SIG-M5 treated with dmso at 0.1 percent for 504 hours (cell line): ENCODE results near the gene GOLGA8M.
"Not testable (repeated sequence)": the region's sequence is repeated elsewhere in the genome, so short reads cannot be mapped to it uniquely, and the experiment has no call there.

Experiments used
- DNase-seq: peaks from one replicate; lab custom pipeline; 2025; ENCODE audit not compliant: unreplicated experiment; lab: John Stamatoyannopoulos, UW

Gene GOLGA8M, protein sequence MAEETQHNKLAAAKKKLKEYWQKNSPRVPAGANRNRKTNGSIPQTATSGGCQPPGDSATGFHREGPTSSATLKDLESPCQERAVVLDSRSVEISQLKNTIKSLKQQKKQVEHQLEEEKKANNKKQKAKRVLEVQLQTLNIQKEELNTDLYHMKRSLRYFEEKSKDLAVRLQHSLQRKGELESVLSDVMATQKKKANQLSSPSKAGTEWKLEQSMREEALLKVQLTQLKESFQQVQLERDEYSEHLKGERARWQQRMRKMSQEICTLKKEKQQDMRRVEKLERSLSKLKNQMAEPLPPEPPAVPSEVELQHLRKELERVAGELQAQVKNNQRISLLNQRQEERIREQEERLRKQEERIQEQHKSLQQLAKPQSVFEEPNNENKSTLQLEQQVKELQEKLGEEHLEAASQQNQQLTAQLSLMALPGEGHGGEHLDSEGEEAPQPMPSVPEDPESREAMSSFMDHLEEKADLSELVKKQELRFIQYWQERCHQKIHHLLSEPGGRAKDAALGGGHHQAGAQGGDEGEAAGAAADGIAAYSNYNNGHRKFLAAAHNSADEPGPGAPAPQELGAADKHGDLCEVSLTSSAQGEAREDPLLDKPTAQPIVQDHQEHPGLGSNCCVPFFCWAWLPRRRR

DNA sequence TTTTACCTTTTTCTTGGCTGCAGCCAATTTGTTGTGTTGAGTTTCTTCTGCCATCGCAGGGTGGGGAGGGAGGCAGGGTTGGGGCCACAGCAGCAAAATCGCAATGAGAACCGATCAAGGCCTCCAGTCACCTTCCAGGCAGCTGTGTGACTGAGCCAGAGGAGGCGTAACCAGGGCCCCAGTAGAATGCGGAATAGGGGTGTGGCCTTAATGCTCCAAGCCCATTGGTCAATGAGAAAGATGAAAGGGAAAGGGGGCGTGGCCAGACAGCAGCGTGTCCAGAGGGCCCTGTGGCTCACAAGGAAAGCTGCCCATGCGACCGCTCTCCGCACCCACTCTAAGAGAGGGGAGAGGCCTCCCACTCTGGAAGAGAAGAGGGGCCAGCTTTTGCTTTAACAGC is at the start of gene GOLGA8M:
TSS of gene GOLGA8M (minus strand) at position 152 of the 400 bp plus-strand sequence. CDS start at position 54, 98 bp downstream.
- DNase-seq, result not testable (repeated sequence)

DNA sequence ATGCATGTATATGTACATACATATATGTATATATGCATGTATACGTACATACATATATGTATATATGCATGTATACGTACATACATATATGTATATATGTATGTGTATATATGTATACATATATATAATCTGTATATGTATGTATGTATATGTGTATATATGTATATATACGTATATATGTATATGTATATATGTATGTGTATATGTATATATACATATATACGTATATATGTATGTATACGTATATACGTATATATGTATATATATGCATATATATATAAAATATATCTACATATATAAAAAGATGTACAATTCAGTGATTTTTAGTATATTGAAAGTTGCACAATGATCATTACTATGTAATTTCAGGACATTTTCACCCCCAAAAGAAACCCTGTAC is 30.7 kb upstream of the GOLGA8M start:
- DNase-seq, result not testable (repeated sequence)

DNA sequence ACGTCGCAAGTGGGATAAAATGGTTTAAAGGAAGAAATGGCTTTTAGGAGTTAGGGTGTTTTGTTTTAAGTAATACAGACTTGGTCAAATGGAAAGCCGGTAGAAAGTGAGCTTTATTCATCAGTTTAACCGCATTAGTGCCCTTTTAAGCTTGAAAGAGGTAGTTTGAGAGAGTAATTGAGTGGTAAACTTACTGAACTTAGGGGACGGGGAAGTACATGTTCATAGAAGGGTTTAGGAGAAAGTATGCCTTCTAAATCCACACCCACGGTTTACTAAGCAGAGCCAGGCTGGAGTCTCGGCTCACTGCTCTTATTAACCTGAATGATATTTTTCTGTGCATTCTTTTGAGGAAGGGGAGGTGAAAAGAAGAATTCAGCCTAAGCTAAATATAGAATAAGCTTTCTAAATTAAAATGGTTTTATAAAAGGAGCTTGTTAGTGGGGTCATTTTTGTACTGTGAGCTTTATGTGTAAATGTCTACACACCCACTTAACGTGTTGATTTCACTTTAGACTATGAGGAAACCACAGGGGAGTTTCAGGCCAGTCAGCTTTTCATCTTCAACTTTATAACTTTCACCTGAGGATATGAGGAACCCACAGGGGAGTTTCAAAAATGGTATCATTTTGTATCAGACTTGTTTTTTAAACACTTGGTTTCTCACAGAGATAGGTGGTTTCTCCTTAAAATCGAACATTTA is 26.5 kb upstream of the GOLGA8M start:
- DNase-seq, result not testable (repeated sequence)

DNA sequence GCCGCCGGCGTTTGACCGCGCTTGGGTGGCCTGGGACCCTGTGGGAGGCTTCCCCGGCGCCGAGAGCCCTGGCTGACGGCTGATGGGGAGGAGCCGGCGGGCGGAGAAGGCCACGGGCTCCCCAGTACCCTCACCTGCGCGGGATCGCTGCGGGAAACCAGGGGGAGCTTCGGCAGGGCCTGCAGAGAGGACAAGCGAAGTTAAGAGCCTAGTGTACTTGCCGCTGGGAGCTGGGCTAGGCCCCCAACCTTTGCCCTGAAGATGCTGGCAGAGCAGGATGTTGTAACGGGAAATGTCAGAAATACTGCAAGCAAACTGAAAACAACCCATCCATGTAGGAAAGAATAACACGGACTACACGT is 26.0 kb upstream of the GOLGA8M start:
- not testable (repeated sequence) for DNase-seq

DNA sequence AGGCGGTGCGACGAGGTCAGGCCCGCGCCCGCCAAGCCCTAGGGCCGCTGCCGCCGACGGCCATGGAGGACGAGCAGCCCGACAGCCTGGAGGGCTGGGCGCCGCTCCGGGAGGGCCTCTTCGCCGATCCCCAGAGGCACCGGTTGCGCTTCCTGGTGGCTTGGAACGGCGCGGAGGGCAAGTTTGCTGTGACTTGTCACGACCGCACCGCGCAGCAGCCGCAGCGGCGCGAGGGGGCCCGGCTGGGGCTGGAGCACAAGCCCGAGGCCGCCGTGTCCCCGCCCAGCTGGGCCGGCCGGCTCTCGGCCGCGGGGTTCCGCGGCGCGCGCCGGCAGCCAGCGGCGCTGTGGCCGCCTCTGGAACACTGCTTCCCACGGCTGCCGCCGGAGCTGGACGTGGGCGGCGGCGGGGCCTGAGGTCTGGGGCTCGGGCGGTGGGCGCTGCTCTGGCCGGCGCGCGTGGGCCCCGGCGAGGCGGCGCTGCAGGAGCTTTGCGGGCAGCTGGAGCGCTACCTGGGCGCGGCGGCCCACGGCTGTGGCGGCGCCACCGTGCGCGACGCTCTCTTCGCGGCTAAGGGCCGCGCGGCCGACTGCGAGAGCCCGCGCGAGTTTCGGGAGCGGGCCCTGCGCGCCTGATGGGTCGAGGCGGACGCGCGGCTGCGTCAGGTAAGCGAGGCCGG is 25.4 kb upstream of the GOLGA8M start:
- DNase-seq, result not testable (repeated sequence)

DNA sequence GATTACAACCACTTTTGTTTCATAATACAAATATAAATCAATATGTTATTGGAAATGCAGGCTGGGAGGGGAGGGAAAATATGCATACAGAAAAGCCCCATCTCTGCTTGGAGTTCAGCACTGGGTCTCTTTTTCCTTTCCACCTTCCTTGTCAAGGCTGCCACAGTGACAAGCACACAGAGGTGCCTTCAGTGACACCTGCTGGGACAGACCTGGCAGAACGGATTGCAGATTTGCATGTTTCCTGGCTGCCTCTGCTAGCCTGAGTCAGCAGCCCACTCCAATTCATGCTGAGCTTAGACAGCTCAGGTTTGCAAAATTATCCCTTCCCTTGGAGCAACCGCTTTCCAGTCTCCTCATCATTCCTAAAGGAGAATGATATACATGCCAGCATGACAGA is 15.8 kb upstream of the GOLGA8M start:
- DNase-seq, result not testable (repeated sequence)

DNA sequence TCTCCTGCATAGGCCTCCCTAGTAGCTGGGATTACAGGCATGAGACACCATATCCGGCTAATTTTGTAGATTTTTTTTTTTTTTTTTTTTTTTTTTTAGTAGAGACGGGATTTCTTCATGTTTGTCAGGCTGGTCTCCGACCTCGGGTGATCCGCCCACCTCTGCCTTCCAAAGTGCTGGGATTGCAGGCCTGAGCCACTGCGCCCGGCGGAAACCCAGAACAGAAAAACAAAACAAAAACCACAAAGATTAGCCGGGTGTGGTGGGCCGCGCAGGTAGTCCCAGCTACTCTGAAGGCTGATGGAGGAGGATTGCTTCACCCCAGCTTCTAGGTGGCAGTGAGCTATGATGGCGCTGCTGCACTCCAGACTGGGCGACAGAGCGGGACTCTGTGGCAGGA is 14.8 kb upstream of the GOLGA8M start:
- not testable (repeated sequence) for DNase-seq

DNA sequence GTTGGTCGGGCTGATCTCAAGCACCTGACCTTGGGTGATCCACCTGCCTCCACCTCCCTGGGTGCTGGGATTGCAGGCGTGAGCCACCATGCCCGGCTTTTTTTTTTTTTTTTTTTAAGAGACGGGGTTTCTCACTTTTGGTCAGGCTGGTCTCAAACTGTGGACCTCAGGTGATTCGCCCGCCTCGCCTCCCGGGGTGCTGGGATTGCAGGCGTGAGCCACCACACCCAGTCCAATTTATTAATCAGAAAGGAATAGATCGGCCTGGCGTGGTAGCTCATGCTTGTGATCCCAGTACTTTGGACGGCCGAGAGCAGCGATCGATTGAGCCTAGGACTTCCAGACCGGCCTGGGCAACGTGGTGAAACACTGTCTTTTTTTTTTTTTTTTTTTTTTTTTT is 13.9 kb upstream of the GOLGA8M start:
- DNase-seq, result no peak

DNA sequence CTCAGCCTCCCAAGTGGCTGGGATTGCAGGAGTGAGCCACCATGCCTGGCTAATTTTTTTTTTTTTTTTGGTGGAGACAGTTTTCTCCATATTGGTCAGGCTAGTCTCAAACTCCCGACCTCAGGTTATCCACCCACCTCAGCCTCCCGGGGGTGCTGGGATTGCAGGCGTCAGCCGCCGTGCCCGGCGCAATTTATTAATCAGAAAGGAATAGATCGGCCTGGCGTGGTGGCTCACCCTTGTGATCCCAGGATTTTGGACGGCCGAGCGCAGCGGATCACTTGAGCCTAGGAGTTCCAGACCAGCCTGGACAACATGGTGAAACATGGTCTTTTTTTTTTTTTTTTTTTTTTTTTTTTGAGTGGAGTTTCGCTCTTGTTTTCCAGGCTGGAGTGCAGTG is 13.3 kb upstream of the GOLGA8M start:
- no peak for DNase-seq

DNA sequence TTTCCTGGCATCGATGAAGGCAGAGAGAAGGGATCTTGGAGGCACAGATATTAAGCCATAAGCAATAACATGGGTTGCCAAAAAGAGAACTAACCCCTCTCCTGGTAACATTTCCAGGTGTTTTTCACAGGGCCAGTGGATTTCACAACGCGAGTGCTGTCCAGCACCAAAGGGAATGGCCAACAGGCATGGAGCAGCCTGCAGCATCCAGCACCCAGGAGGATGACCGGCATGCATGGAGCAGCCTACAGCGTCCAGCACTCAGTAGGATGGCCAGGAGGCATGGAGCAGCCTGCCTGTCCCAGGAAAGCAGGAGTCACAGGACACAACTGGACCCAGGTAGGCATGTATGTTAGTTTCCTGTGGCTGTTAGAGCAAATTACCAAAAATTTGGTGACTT is 11.8 kb upstream of the GOLGA8M start:
- DNase-seq, result not testable (repeated sequence)

DNA sequence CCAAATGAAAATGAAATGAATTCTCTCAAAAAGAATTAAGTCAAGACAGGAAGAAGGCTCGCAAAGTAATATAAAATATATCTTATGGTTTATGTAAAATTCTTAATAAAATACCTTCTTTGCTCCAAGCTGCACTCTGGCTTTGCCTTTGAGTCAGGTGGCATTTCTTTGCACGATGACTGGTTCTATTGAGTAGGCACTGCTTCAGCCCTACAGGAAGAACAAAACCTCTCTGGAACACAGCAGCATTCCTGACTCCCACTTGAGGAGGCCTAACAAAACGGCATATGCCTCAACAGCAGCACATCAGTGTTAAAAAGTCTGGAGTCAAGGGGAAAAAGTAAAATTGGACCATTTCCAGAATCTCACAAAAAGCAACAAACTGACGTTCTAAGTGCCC is 7.4 kb upstream of the GOLGA8M start:
- not testable (repeated sequence) for DNase-seq

DNA sequence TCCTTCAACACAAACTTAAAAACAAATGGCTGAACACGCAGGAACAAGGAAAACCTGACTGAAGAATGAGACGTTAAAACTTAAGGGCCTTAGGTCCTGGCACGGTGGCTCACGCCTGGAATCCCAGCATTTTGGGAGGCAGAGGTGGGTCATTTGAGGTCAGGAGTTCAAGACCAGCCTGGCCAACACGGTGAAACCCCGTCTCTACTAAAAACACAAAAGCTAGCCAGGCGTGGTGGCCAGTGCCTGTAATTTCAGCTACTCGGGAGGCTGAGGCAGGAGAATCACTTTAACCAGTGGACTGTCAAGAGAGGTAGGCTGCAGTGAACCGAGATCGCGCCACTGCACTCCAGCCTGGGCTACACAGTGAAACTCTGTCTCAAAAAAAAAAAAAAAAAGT is 6.4 kb upstream of the GOLGA8M start:
- not testable (repeated sequence) for DNase-seq

DNA sequence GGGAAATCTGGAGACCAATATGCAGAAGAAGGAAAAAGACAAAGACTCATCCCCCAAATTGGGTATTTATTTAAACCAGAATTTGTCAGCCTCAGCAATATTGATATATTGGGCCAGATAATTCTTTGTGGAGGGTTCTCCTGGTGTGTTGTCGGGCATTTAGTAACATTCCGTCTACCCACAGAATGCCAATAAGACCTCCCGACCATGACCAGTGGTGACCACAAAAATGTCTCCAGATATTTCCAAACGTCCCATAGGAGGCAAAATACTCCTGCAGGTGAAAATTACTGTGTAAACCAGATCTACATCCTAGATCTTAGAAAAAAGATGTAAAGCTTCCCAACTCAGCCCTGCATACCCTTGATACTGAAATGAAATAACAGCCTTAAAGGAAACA is 2.0 kb upstream of the GOLGA8M start:
- not testable (repeated sequence) for DNase-seq

DNA sequence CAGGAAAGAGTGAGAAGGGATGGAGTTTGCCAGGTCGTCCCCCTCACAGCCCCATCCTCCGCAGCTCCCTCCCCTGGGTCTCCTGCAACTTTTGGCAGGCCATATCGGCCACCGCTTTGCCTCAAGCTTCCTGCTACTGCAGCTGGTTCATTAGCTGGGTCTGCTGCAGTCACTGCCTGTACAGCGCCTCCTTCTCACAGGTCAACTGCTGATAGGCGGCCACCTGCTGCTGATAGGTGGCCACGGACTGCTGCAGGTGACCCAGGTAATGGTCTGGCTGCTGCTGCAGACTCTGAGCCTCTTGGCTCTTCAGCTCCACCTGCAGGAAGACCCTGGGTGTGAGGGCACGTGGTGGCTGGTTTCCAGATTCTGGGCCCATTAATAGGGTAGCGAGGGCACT is 8.3 kb downstream of the GOLGA8M start:
- not testable (repeated sequence) for DNase-seq

DNA sequence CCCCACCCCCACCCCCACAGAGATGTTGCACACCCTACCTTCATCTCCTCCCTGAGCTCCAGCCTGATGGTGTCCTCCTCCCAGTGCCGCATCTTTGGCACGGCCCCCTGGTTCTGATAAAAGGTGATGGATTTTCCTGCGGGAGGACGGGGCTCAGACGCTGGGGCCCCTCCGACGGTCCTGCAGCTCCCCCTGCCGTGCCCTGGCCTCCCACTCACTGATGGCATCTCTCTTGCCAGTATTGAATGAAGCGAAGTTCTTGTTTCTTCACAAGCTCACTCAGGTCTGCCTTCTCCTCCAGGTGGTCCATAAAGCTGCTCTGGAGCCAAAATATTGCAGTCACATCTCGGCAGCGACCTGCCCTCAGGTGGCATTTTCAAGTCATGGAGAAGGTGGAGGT is 9.8 kb downstream of the GOLGA8M start:
- DNase-seq, result not testable (repeated sequence)

DNA sequence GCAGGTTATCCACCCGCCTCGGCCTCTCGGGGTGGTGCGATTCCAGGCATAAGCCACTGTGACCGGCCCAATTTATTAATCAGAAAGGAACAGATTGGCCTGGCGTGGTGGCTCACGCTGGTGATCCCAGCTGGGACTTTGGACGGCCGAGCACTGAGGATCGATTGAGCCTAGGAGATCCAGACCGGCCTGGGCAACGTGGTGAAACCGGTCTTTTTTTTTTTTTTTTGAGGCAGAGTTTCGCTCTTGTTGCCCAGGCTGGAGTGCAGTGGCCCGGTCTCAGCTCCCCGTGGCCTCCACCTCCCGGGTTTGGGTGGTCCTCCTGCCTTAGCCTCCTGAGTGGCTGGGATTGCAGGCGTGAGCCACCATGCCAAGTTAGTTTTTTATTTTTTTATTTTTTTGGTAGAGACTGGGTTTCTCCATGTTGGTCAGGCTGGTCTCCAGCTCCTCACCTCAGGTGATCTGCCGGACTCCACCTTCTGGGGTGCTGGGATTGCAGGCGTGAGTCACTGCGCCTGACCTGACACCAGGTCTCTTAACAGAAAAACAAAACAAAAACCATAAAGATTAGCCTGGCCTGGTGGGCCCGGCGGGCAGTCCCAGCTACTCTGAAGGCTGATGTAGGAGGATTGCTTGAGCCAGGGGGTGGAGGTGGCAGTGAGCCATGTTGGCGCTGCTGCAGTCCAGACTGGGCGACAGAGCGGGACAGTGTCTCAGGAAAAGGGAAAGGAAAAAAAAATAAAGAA is 18.0 kb downstream of the GOLGA8M start:
- not testable (repeated sequence) for DNase-seq

DNA sequence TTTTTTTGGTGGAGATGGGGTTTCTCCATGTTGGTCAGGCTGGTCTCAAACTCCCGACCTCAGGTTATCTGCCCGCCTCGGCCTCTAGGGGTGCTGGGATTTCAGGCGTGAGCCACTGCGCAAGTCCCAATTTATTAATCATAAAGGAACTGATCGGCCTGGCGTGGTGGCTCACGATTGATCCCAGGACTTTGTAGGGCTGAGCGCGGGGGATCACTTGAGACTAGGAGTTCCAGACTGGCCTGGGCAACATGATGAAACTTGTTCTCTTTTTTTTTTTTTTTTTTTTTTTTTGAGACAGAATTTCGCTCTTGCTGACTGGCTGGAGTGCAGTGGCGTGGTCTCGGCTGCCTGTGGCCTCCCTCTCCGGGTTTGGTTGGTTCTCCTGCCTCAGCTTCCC is 19.2 kb downstream of the GOLGA8M start:
- not testable (repeated sequence) for DNase-seq

DNA sequence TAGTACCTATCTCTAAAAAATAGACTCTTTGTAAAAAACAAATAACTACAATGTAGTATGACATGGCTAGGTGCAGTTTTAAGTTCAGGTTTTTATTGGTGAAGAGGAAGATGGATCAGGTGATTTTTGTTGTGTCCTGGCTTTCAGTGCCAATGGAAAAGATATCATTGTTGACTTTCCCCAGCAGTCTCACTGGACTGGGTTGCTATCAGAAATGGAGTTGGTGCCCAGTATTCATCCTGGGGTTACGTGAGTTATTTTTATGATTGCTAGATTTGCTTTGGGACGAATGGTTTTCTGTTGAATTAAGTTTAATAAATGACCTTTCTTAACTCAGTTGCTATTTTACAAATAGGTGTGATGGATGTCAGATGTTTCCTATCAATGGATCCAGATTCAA is 38.7 kb downstream of the GOLGA8M start:
- DNase-seq, result not testable (repeated sequence)

DNA sequence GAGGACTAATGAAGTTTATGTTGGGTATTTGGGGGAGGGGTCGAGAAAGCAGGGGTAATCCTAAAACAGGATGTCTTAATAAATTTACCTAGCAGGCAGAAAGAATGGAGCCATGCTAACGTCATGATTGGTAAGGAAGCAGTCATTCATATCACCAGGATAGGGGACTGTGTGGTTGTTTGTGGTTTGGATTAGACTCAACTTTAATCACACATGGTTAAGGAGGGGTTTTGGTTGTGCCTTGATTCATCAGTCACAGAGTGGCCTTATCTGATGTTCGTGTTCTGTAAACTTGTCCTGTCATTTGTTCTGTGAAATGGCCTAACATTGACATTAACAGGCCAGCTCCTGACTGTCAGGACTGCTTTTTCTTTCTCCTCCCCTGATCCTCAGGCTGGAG is 40.1 kb downstream of the GOLGA8M start:
- not testable (repeated sequence) for DNase-seq

DNA sequence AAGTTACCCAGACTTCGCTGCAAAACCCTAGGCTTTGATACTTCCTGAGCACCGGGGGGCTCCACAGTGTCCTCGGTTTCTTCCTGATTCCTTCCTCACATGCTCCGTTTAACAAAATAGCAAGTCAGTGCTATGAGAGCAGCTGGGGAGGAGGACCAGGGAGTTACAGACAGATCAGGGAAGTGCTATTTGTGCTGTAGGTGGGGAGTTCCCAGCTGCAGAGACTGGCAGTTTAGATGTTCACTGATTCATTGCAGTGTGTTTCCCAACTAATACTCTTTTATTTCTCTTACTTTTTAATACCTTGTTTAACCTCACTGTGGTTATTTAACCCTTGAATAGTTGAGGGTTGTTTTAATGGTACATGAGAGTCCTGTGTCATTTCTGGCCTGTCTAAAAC is 45.8 kb downstream of the GOLGA8M start:
- not testable (repeated sequence) for DNase-seq

DNA sequence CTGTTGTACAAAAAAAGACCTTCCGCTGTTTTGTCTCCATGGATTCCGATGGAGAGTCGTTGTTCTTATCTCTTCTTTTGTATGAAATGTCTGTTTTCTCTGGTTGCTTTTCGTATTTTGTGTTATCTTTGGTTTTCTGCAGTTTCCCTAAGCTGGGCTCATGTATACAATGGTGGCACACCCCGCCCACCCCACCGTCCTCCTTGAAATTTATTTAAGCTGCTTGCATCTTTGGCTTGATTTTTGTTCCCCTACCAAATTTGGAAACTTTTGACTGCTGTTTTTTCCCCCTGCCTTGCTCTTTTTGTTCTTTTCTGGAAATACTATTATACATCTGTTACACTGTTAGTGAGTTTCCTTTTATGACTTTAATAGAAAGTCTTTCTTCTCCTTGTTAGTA is 47.6 kb downstream of the GOLGA8M start:
- DNase-seq, result not testable (repeated sequence)
